ENCODE measurements around the gene DCUN1D2. TPM values are rescaled to one million over a fixed set of nuclear protein-coding genes. Genes with fewer than 3 reads are reported as not detected.
A peak's percentile ranks its signal among the peaks of the same experiment; 100 is the strongest.

The DCUN1D2 gene
- total RNA-seq, 6 experiments from 2014 or later = 6.1 to 11.7 (median 9.3) TPM

- H3K27me3 ChIP-seq = no peaks in the 10 kb centered on the region
- DNase-seq (peak in 1 of 3 donors; percentile 45), ATAC-seq (no peak)
- no peak overlapping the region for H3K27ac ChIP-seq
- no peaks in the 10 kb centered on the region for H3K9me3 ChIP-seq
- TF ChIP-seq POLR2A (IDR thresholded peaks at IDR 0.05) (no peak), CTCF (IDR thresholded peaks at IDR 0.05) (no peak)
- intact Hi-C loops (cut with DNase I) = no loop called here
- no peaks in the 10 kb centered on the region for H3K36me3 ChIP-seq
- H3K4me3 ChIP-seq = no peak overlapping the region
- no peaks in the 10 kb centered on the region for H3K4me1 ChIP-seq
- WGBS (ENCODE audit: insufficient coverage, low coverage, low lambda C conversion rate, missing lambda C conversion rate) = 61% methylated on average over 7 of the region's 16 CpGs
These were observed 72.4 kb downstream of the DCUN1D2 start for GRCh38 chr13:113417836-113418721.

GRCh38 chr13:113417008-113417751, 73.3 kb downstream of the DCUN1D2 start:
- TF ChIP-seq CTCF (IDR thresholded peaks at IDR 0.05) (no peak), POLR2A (IDR thresholded peaks at IDR 0.05) (no peak)
- ATAC-seq (peak in 1 of 4 donors; percentile 11), DNase-seq (no peak)
- no peaks in the 10 kb centered on the region for H3K36me3 ChIP-seq
- intact Hi-C loops (cut with DNase I) = no loop called here
- no peak overlapping the region for H3K4me3 ChIP-seq
- H3K4me1 ChIP-seq = no peaks in the 10 kb centered on the region
- 52% methylated on average over 9 of the region's 28 CpGs for WGBS (ENCODE audit: insufficient coverage, low coverage, low lambda C conversion rate, missing lambda C conversion rate)
- no peaks in the 10 kb centered on the region for H3K27me3 ChIP-seq
- H3K27ac ChIP-seq = no peak overlapping the region
- H3K9me3 ChIP-seq = no peaks in the 10 kb centered on the region

- Histone ChIP-seq H3K27ac (no peak overlapping the region), H3K4me1 (no peaks in the 10 kb centered on the region), H3K9me3 (no peaks in the 10 kb centered on the region), H3K27me3 (no peaks in the 10 kb centered on the region), H3K36me3 (no peaks in the 10 kb centered on the region), H3K4me3 (no peak overlapping the region)
- DNase-seq = peak in 1 of 3 donors; percentile 27
- 75% methylated on average over 2 of the region's 8 CpGs for WGBS (ENCODE audit: insufficient coverage, low coverage, low lambda C conversion rate, missing lambda C conversion rate)
- TF ChIP-seq CTCF (IDR thresholded peaks at IDR 0.05) = no peak
- TF ChIP-seq POLR2A (IDR thresholded peaks at IDR 0.05) = no peak
- intact Hi-C loops (cut with DNase I) = no loop called here
- ATAC-seq = no peak
These were observed 74.7 kb downstream of the DCUN1D2 start for GRCh38 chr13:113415825-113416224.

GRCh38 chr13:113415032-113415431, 75.5 kb downstream of the DCUN1D2 start:
- Histone ChIP-seq H3K36me3 (no peaks in the 10 kb centered on the region), H3K9me3 (no peaks in the 10 kb centered on the region), H3K4me3 (no peak overlapping the region), H3K4me1 (no peaks in the 10 kb centered on the region), H3K27me3 (no peaks in the 10 kb centered on the region), H3K27ac (no peak overlapping the region)
- intact Hi-C loops (cut with DNase I) = no loop called here
- ATAC-seq = no peak
- WGBS (ENCODE audit: insufficient coverage, low coverage, low lambda C conversion rate, missing lambda C conversion rate) = 60% methylated on average over 2 of the region's 15 CpGs
- peak in 1 of 3 donors; percentile 46 for DNase-seq
- TF ChIP-seq CTCF (IDR thresholded peaks at IDR 0.05) (no peak), POLR2A (IDR thresholded peaks at IDR 0.05) (no peak)

Data from right lobe of liver (tissue), 6 donors.